Left ventricle myocardium inferior (tissue), 1 donor: ENCODE results near the gene RCAN2. TPM values are rescaled to one million over a fixed set of nuclear protein-coding genes. Genes with fewer than 3 reads are reported as not detected.
A peak's percentile ranks its signal among the peaks of the same experiment; 100 is the strongest.

Source experiments
- DNase-seq: peaks from one replicate; pipeline ENCODE4 v3.0.0-alpha.2; 2020
- H3K27ac ChIP-seq: fragments of 200-600 bp; replicated peaks from 2 replicates; pipeline ENCODE4 v1.8.0; 2021
- H3K27me3 ChIP-seq: fragments of 200-600 bp; 2 replicates; pipeline ENCODE4 v1.8.0; 2021; ENCODE audit warnings: low read depth
- H3K36me3 ChIP-seq: fragments of 200-600 bp; 2 replicates; pipeline ENCODE4 v1.8.0; 2021
- H3K4me1 ChIP-seq: fragments of 200-600 bp; 2 replicates; pipeline ENCODE4 v1.8.0; 2021
- H3K4me3 ChIP-seq: fragments of 200-600 bp; 2 replicates; pipeline ENCODE4 v1.8.0; 2021; ENCODE audit warnings: mild to moderate bottlenecking, moderate library complexity
- H3K9me3 ChIP-seq: fragments of 200-600 bp; replicated peaks from 2 replicates; pipeline ENCODE4 v1.8.0; 2021
- CTCF ChIP-seq: fragments of 200-600 bp; IDR thresholded peaks from 2 replicates; pipeline ENCODE4 v1.8.0; 2021; ENCODE audit warnings: antibody characterized with exemption, mild to moderate bottlenecking, borderline replicate concordance
- intact Hi-C: fragments of 100-400 bp; cut with micrococcal nuclease; formaldehyde crosslinking; loops from one replicate; pipeline ENCODE4 v1.11.0; 2022
- total RNA-seq: library from RNA; stranded (reverse); fragmentation: NEBNext Ultra II Directional; extraction: Animal tissue kit (Norgen Biotek cat#: 25700); gene quantifications from one replicate; pipeline ENCODE4 v1.2.1, GENCODE V29; 2021
- donor health status: DM: no; HTN: yes; CAD: no; lungs with severe emphysema.

The RCAN2 gene
- total RNA-seq, 1 donor from 2014 or later, result 312 TPM

GRCh38 chr6:46273911-46274310 lies 217.3 kb downstream of the RCAN2 start:
- H3K4me3 ChIP-seq, result no peak overlapping the region
- no peaks in the 10 kb centered on the region for H3K9me3 ChIP-seq
- H3K27me3 ChIP-seq, result no peaks in the 10 kb centered on the region
- intact Hi-C loops, result no loop called here
- H3K27ac ChIP-seq, result no peak overlapping the region
- no peak for DNase-seq
- H3K36me3 ChIP-seq, result no peaks in the 10 kb centered on the region
- TF ChIP-seq CTCF, result no peak
- H3K4me1 ChIP-seq, result peaks cover 83% of the 10 kb centered on the region

GRCh38 chr6:46271728-46272127 lies 219.5 kb downstream of the RCAN2 start:
- peaks cover 78% of the 10 kb centered on the region for H3K4me1 ChIP-seq
- no peak overlapping the region for H3K4me3 ChIP-seq
- no peak for TF ChIP-seq CTCF
- no peaks in the 10 kb centered on the region for H3K36me3 ChIP-seq
- intact Hi-C loops, result no loop called here
- no peaks in the 10 kb centered on the region for H3K9me3 ChIP-seq
- no peak for DNase-seq
- H3K27ac ChIP-seq, result peak overlapping the region; percentile 17
- no peaks in the 10 kb centered on the region for H3K27me3 ChIP-seq

- H3K4me1 ChIP-seq, result peaks cover 73% of the 10 kb centered on the region
- intact Hi-C loops, result no loop called here
- no peak for DNase-seq
- no peak for TF ChIP-seq CTCF
- H3K27ac ChIP-seq, result peak overlapping the region; percentile 13
- no peaks in the 10 kb centered on the region for H3K9me3 ChIP-seq
- no peaks in the 10 kb centered on the region for H3K36me3 ChIP-seq
- H3K4me3 ChIP-seq, result no peak overlapping the region
- no peaks in the 10 kb centered on the region for H3K27me3 ChIP-seq
These were observed 220.1 kb downstream of the RCAN2 start for GRCh38 chr6:46271107-46271506.

- DNase-seq, result no peak
- intact Hi-C loops, result no loop called here
- peaks cover 79% of the 10 kb centered on the region for H3K4me1 ChIP-seq
- H3K27ac ChIP-seq, result peak overlapping the region; percentile 33
- no peak for TF ChIP-seq CTCF
- no peak overlapping the region for H3K4me3 ChIP-seq
- no peaks in the 10 kb centered on the region for H3K36me3 ChIP-seq
- H3K27me3 ChIP-seq, result no peaks in the 10 kb centered on the region
- H3K9me3 ChIP-seq, result no peaks in the 10 kb centered on the region
These were observed 220.9 kb downstream of the RCAN2 start for GRCh38 chr6:46270336-46270735.

- Histone ChIP-seq H3K27ac (peak overlapping the region; percentile 33), H3K4me3 (no peak overlapping the region), H3K27me3 (no peaks in the 10 kb centered on the region), H3K9me3 (no peaks in the 10 kb centered on the region), H3K4me1 (peaks cover 79% of the 10 kb centered on the region), H3K36me3 (no peaks in the 10 kb centered on the region)
- intact Hi-C loops, result no loop called here
- DNase-seq, result peak; percentile 57
- TF ChIP-seq CTCF, result no peak
These were observed 221.6 kb downstream of the RCAN2 start for GRCh38 chr6:46269447-46270229.
